HG02759 (cell line): ENCODE measurements around the gene SYT3.
"Not testable (repeated sequence)": the region's sequence is repeated elsewhere in the genome, so short reads cannot be mapped to it uniquely, and the experiment has no call there.

Source experiments
- ATAC-seq: cut with Tn5 transposase; IDR thresholded peaks from one replicate; pipeline ENCODE4 v1.9.1; 2021; ENCODE audit warnings: mild to moderate bottlenecking, moderate library complexity; ENCODE audit not compliant: unreplicated experiment

The SYT3 gene

GRCh38 chr19:50636317-50637085, 3.2 kb downstream of the SYT3 start:
- ATAC-seq: no peak

- no peak for ATAC-seq
These were observed 5.7 kb downstream of the SYT3 start for GRCh38 chr19:50633973-50634372.

- ATAC-seq: no peak
These were observed 6.3 kb downstream of the SYT3 start for GRCh38 chr19:50633359-50633758.

GRCh38 chr19:50632151-50632835, 7.4 kb downstream of the SYT3 start:
- no peak for ATAC-seq

- ATAC-seq: no peak
These were observed 9.9 kb downstream of the SYT3 start for GRCh38 chr19:50629801-50630200.

- no peak for ATAC-seq
These were observed 10.5 kb downstream of the SYT3 start for GRCh38 chr19:50629194-50629593.

- ATAC-seq: no peak
These were observed 11.1 kb downstream of the SYT3 start for GRCh38 chr19:50628551-50628950.

GRCh38 chr19:50628146-50628545, 11.5 kb downstream of the SYT3 start:
- ATAC-seq: no peak

GRCh38 chr19:50626795-50627194, 12.9 kb downstream of the SYT3 start:
- ATAC-seq: no peak

GRCh38 chr19:50626011-50626410, 13.7 kb downstream of the SYT3 start:
- no peak for ATAC-seq

- no peak for ATAC-seq
These were observed 14.6 kb downstream of the SYT3 start for GRCh38 chr19:50624949-50625600.

- not testable (repeated sequence) for ATAC-seq
These were observed 19.2 kb downstream of the SYT3 start for GRCh38 chr19:50620394-50620906.

GRCh38 chr19:50619184-50619583, 20.5 kb downstream of the SYT3 start:
- not testable (repeated sequence) for ATAC-seq

GRCh38 chr19:50618379-50618778, 21.3 kb downstream of the SYT3 start:
- not testable (repeated sequence) for ATAC-seq

- not testable (repeated sequence) for ATAC-seq
These were observed 26.9 kb downstream of the SYT3 start for GRCh38 chr19:50612504-50613404.

GRCh38 chr19:50607874-50608785, 31.6 kb downstream of the SYT3 start:
- no peak for ATAC-seq

GRCh38 chr19:50607388-50607787, 32.3 kb downstream of the SYT3 start:
- ATAC-seq: no peak

GRCh38 chr19:50606059-50606836, 33.4 kb downstream of the SYT3 start:
- ATAC-seq: not testable (repeated sequence)
